Adrenal gland (tissue), 12 donors: ENCODE measurements around the gene AKAP13. TPM values are rescaled to one million over a fixed set of nuclear protein-coding genes. Genes with fewer than 3 reads are reported as not detected.

Experiments
- DNase-seq, 7 donors: peaks; one replicate each; pipeline ENCODE4 v3.0.0-alpha.2; 2019 to 2020
- H3K27ac ChIP-seq, 5 donors: fragments of 200-600 bp; sonication (generic) in 4 of 5; 1 replicate in 3 of 5; 2 replicates in 2 of 5; pipeline versions ENCODE4 v1.5.1 to v1.8.0; 2016 to 2020; ENCODE audit warnings: mild to moderate bottlenecking in 1 of 5
- H3K27me3 ChIP-seq: fragments of 200-600 bp; 2 replicates; pipeline ENCODE4 v1.8.0; 2021
- H3K36me3 ChIP-seq, 2 donors: fragments of 200-600 bp; replicated peaks in 1 of 2; 1 replicate in 1 of 2; 2 replicates in 1 of 2; pipeline versions ENCODE4 v1.5.1 to v1.8.0; 2018 to 2022
- H3K4me1 ChIP-seq, 2 donors: fragments of 200-600 bp; replicated peaks in 1 of 2; 1 replicate in 1 of 2; 2 replicates in 1 of 2; pipeline versions ENCODE4 v1.5.1 to v1.8.0; 2018 to 2021
- H3K4me3 ChIP-seq, 4 donors: fragments of 200-600 bp; sonication (generic) in 3 of 4; one replicate each; pipeline ENCODE4 v1.5.1; 2016 to 2018
- H3K9me3 ChIP-seq, 3 donors: fragments of 200-600 bp; sonication (generic) in 1 of 3; replicated peaks in 1 of 3; 1 replicate in 2 of 3; 2 replicates in 1 of 3; pipeline versions ENCODE4 v1.5.1 to v1.8.0; 2016 to 2021
- CTCF ChIP-seq, 6 experiments: fragments of 450-650 bp in 4 of 6; fragments of 200-600 bp in 2 of 6; sonication (generic) in 1 of 6; IDR thresholded peaks; 1 replicate in 5 of 6; 2 replicates in 1 of 6; pipeline versions ENCODE4 v1.5.1 to v1.8.0; 2016 to 2021; ENCODE audit warnings: antibody characterized with exemption in 6 of 6, mild to moderate bottlenecking in 2 of 6, moderate library complexity in 1 of 6
- POLR2A ChIP-seq, 2 donors: fragments of 450-650 bp; IDR thresholded peaks; one replicate each; pipeline ENCODE4 v1.6.1; 2017; ENCODE audit warnings: antibody characterized with exemption in 2 of 2, mild to moderate bottlenecking in 2 of 2, moderate library complexity in 1 of 2
- WGBS, 4 donors: extraction: QIAGEN DNeasy Blood & Tissue Kit in 2 of 4; methylation state at CpG; one replicate each; pipeline versions ENCODE4 v1.1.5 to v1.1.7; 2013 to 2017; 5-methylcytosine and 5-hydroxymethylcytosine counted together
- intact Hi-C, 2 donors: fragments of 100-400 bp; cut with DNase I; formaldehyde crosslinking; loops; one replicate each; pipeline versions ENCODE4 v1.14.1 to v1.15.0; 2022 to 2023
- polyA plus RNA-seq, 3 donors: library from polyadenylated mRNA; stranded (reverse); fragments of 200-250 nt in 2 of 3; fragments of 350-450 nt in 1 of 3; fragmentation: Illumina TruSeq in 1 of 3; extraction: RNeasy Lipid Tissue Mini Kit (QIAGEN cat#74804) in 1 of 3; gene quantifications; one replicate each; pipeline ENCODE4 v1.2.3, GENCODE V29; 2013 to 2014
- total RNA-seq, 9 donors: library from RNA; depleted of rRNA in 4 of 9; stranded (reverse); fragments of >200 nt in 4 of 9; fragments of 120-200 nt in 1 of 9; fragmentation: NEBNext Ultra II Directional in 1 of 9; extraction: Animal tissue kit (Norgen Biotek cat#: 25700) in 1 of 9; gene quantifications; one replicate each; pipeline versions ENCODE4 v1.1.0 to v1.2.4, GENCODE V29; 2013 to 2023
- donor health status: healthy with polysubstance abuse.
- donor health status: Bipolar disorder and iron deficiency.
- donor health status: DM: yes; HTN: yes; CAD: no.
- donor health status: DM: no; HTN: no; CAD: no.
- donor health status: DM: no; HTN: no; CAD: no.
- donor health status: DM: yes; HTN: yes; CAD: no.

Gene AKAP13
- total and polyA plus RNA-seq, 12 donors = 42.7 to 144 (median 89.2) TPM

GRCh38 chr15:85396554-85396953 is 16.2 kb downstream of the AKAP13 start:
- Histone ChIP-seq H3K9me3 (no peaks in the 10 kb centered on the region), H3K36me3 (no peaks in the 10 kb centered on the region), H3K4me3 (no peak overlapping the region), H3K4me1 (peaks cover 9 to 34% of the 10 kb centered on the region in 2 donors), H3K27me3 (no peaks in the 10 kb centered on the region), H3K27ac (no peak overlapping the region)
- 68 to 81% (median 80%) methylated on average over 3 of the region's 3 CpGs for WGBS, 4 donors
- TF ChIP-seq CTCF (IDR thresholded peaks at IDR 0.05) = no peak
- no peak for TF ChIP-seq POLR2A (IDR thresholded peaks at IDR 0.05)
- intact Hi-C loops = no loop called here
- DNase-seq = no peak

DNA sequence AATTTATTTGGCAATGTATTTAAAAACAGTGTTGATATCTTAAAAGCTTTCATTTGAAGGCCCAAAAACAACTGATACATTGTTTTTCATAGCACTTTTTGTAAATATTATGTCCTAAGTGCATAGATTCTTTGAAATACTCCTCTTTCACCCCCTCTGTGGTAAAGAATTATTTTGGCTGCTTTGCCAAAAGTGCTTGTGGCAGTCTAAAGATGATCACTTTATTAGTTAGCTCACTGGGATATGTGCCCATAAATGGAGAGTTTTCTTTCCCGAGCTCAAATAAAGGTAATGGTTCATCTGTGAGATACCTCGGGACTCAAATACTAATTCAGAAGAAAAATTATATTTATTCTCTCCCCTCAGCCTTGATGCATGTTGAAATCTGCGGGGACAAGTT is 16.7 kb downstream of the AKAP13 start:
- intact Hi-C loops = no loop called here
- 57 to 79% (median 71%) methylated on average over 3 of the region's 3 CpGs for WGBS, 4 donors
- Histone ChIP-seq H3K36me3 (no peaks in the 10 kb centered on the region), H3K27ac (no peak overlapping the region), H3K9me3 (no peaks in the 10 kb centered on the region), H3K4me3 (no peak overlapping the region), H3K4me1 (peaks cover 14 to 40% of the 10 kb centered on the region in 2 donors), H3K27me3 (no peaks in the 10 kb centered on the region)
- no peak for TF ChIP-seq CTCF (IDR thresholded peaks at IDR 0.05)
- TF ChIP-seq POLR2A (IDR thresholded peaks at IDR 0.05) = no peak
- DNase-seq = no peak

DNA sequence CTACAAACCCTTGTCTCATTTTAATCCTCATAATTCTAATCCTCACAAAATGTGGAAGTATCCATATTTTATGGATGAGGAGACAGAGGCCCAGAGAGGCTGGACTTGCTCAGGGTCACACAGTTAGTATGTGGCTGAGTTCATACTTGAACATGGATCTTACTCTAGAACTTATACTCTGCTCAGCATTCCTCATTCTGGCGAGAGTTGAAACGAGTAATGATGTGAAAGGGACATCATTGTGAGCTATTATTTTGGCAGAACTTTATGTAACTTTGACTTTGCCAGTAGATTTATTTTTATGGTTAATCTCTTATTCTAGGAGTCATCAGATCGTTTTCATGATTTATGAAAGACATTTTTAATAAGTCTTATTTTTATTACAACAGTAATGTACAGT is 17.5 kb downstream of the AKAP13 start:
- TF ChIP-seq POLR2A (IDR thresholded peaks at IDR 0.05) (no peak), CTCF (IDR thresholded peaks at IDR 0.05) (no peak)
- Histone ChIP-seq H3K4me3 (no peak overlapping the region), H3K9me3 (no peaks in the 10 kb centered on the region), H3K36me3 (no peaks in the 10 kb centered on the region), H3K27me3 (no peaks in the 10 kb centered on the region), H3K27ac (no peak overlapping the region), H3K4me1 (peaks cover 15 to 48% of the 10 kb centered on the region in 2 donors)
- intact Hi-C loops = no loop called here
- WGBS, 4 donors = 47 to 54% (median 49%) methylated on average over 3 of the region's 3 CpGs
- no peak for DNase-seq

DNA sequence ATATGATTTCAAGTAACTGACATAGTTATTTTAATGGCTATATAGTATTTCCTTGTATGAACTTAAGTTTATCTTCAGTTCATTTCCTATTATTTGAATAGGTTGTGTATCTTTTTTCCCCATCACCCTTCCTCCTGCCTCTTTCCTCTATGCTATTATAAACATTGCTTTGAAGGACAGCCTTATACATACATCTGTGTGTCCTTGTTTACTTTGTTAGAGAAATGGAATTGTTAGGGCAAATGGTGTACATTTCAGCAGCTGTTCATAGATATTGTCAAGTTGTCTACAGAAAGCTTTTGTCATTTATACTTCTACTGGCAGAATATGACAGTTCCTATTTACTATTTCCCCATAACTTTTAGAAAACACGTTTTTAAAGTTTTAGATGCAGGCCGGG is 18.4 kb downstream of the AKAP13 start:
- H3K36me3 ChIP-seq = no peaks in the 10 kb centered on the region
- TF ChIP-seq CTCF (IDR thresholded peaks at IDR 0.05) (no peak), POLR2A (IDR thresholded peaks at IDR 0.05) (no peak)
- H3K4me3 ChIP-seq = no peak overlapping the region
- intact Hi-C loops = no loop called here
- 87 to 97% (median 92%) methylated on average over 2 of the region's 2 CpGs for WGBS, 4 donors
- DNase-seq = no peak
- no peak overlapping the region for H3K27ac ChIP-seq
- H3K9me3 ChIP-seq = no peaks in the 10 kb centered on the region
- no peaks in the 10 kb centered on the region for H3K27me3 ChIP-seq
- peaks cover 15 to 55% of the 10 kb centered on the region in 2 donors for H3K4me1 ChIP-seq
